ENCODE results near the gene LMO7.

Gene LMO7

GRCh38 chr13:75759531-75759930 lies 123.4 kb downstream of the LMO7 start:
- TF ChIP-seq TEAD4 (IDR thresholded peaks at IDR 0.05) = no peak
- no peak for TF ChIP-seq REST (IDR thresholded peaks at IDR 0.05; ENCODE audit: low read depth)
- no peak for TF ChIP-seq YY1 (IDR thresholded peaks at IDR 0.05; ENCODE audit: low read depth)
- no peak for TF ChIP-seq RAD21 (IDR thresholded peaks at IDR 0.05; ENCODE audit: low read depth)
- no peak for TF ChIP-seq NFIC (IDR thresholded peaks at IDR 0.05)
- no peak for TF ChIP-seq USF1 (IDR thresholded peaks at IDR 0.05)
- no peak for TF ChIP-seq TCF12 (IDR thresholded peaks at IDR 0.05; ENCODE audit: low read depth)
- TF ChIP-seq EP300 (IDR thresholded peaks at IDR 0.05; ENCODE audit: borderline replicate concordance) = no peak
- no peak for TF ChIP-seq TAF1 (IDR thresholded peaks at IDR 0.05; ENCODE audit: low read depth)
- no peak for TF ChIP-seq EGR1 (IDR thresholded peaks at IDR 0.05)
- TF ChIP-seq CEBPB (IDR thresholded peaks at IDR 0.05) = no peak

- TF ChIP-seq RAD21 (IDR thresholded peaks at IDR 0.05; ENCODE audit: low read depth) = peak; percentile 20; the same call in 1 of the 2 replicates
- TF ChIP-seq REST (IDR thresholded peaks at IDR 0.05; ENCODE audit: low read depth) = no peak
- TF ChIP-seq FOXM1 (IDR thresholded peaks at IDR 0.05; ENCODE audit: borderline replicate concordance, low read depth) = no peak
- no peak for TF ChIP-seq EP300 (IDR thresholded peaks at IDR 0.05; ENCODE audit: borderline replicate concordance)
These were observed 124.2 kb downstream of the LMO7 start for GRCh38 chr13:75760131-75761021.

GRCh38 chr13:75761369-75761768 lies 125.2 kb downstream of the LMO7 start:
- TF ChIP-seq NFIC (IDR thresholded peaks at IDR 0.05) (no peak), REST (IDR thresholded peaks at IDR 0.05; ENCODE audit: low read depth) (no peak), CEBPB (IDR thresholded peaks at IDR 0.05) (no peak), ZBTB7A (IDR thresholded peaks at IDR 0.05; ENCODE audit: low read depth) (no peak), USF1 (IDR thresholded peaks at IDR 0.05) (no peak), FOXM1 (IDR thresholded peaks at IDR 0.05; ENCODE audit: borderline replicate concordance, low read depth) (no peak), YY1 (IDR thresholded peaks at IDR 0.05; ENCODE audit: low read depth) (no peak), EGR1 (IDR thresholded peaks at IDR 0.05) (no peak), TAF1 (IDR thresholded peaks at IDR 0.05; ENCODE audit: low read depth) (no peak)

GRCh38 chr13:75762076-75762937 lies 126.2 kb downstream of the LMO7 start:
- TF ChIP-seq TCF12 (IDR thresholded peaks at IDR 0.05; ENCODE audit: low read depth) (no peak), MAX (IDR thresholded peaks at IDR 0.05) (no peak), USF1 (IDR thresholded peaks at IDR 0.05) (no peak), CEBPB (IDR thresholded peaks at IDR 0.05) (no peak), CREB1 (IDR thresholded peaks at IDR 0.05; ENCODE audit: low read depth) (no peak), REST (IDR thresholded peaks at IDR 0.05; ENCODE audit: low read depth) (no peak), RAD21 (IDR thresholded peaks at IDR 0.05; ENCODE audit: low read depth) (no peak), TAF1 (IDR thresholded peaks at IDR 0.05; ENCODE audit: low read depth) (no peak), EGR1 (IDR thresholded peaks at IDR 0.05) (no peak)
